Subcutaneous abdominal adipose tissue (tissue), 5 donors: ENCODE data around the gene LYPLAL1.

Experiments
- H3K27ac ChIP-seq: one replicate; pipeline ENCODE4 v1.7.0; 2013; ENCODE audit warnings: low read depth, mild to moderate bottlenecking, inconsistent platforms, low read length, moderate library complexity
- H3K27me3 ChIP-seq, 5 donors: one replicate each; pipeline ENCODE4 v1.7.0; 2013; ENCODE audit warnings: low read length in 5 of 5, inconsistent platforms in 1 of 5; ENCODE audit not compliant: control insufficient read depth in 5 of 5, insufficient read depth in 4 of 5
- H3K36me3 ChIP-seq, 5 donors: one replicate each; pipeline ENCODE4 v1.7.0; 2013; ENCODE audit warnings: low read length in 5 of 5; ENCODE audit not compliant: control insufficient read depth in 5 of 5, insufficient read depth in 5 of 5
- H3K4me1 ChIP-seq, 5 donors: one replicate each; pipeline ENCODE4 v1.7.0; 2013; ENCODE audit warnings: low read length in 5 of 5, mild to moderate bottlenecking in 3 of 5, moderate library complexity in 1 of 5; ENCODE audit not compliant: control insufficient read depth in 5 of 5, insufficient read depth in 5 of 5
- H3K4me3 ChIP-seq, 5 donors: one replicate each; pipeline ENCODE4 v1.7.0; 2013; ENCODE audit warnings: low read length in 5 of 5, low read depth in 1 of 5
- H3K9ac ChIP-seq, 5 donors: one replicate each; pipeline ENCODE4 v1.7.0; 2013; ENCODE audit warnings: low read length in 5 of 5, mild to moderate bottlenecking in 4 of 5, moderate library complexity in 3 of 5
- H3K9me3 ChIP-seq, 5 donors: one replicate each; pipeline ENCODE4 v1.7.0; 2013; ENCODE audit warnings: low read length in 5 of 5; ENCODE audit not compliant: control insufficient read depth in 5 of 5
- donor health status: healthy.
- donor health status: healthy.
- donor health status: healthy.
- donor health status: healthy.
- donor health status: healthy.

LYPLAL1 gene

DNA sequence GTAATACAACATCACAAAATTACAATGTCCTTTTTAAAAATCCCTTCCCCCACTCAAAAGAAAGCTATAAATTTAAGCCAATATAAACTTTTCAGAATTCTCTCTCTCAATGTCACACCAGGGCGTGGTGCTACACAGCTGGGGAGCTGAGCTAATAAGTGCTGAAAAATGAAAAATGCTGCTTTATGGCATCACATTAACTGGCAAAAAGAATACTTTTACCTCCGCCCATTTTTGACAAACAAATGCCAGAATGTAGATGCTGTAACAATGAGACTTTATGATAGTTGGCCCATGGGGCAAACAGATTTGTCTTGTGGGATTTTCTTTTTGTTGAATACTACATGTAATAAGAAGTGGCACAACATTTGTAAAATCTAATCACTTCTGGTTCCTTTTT lies 12.7 kb upstream of the LYPLAL1 start:
- Histone ChIP-seq H3K27me3 (no peaks in the 10 kb centered on the region), H3K4me1 (no peaks in the 10 kb centered on the region), H3K27ac (no peak overlapping the region), H3K36me3 (no peaks in the 10 kb centered on the region), H3K9ac (no peak overlapping the region), H3K9me3 (no peaks in the 10 kb centered on the region), H3K4me3 (no peak overlapping the region)

DNA sequence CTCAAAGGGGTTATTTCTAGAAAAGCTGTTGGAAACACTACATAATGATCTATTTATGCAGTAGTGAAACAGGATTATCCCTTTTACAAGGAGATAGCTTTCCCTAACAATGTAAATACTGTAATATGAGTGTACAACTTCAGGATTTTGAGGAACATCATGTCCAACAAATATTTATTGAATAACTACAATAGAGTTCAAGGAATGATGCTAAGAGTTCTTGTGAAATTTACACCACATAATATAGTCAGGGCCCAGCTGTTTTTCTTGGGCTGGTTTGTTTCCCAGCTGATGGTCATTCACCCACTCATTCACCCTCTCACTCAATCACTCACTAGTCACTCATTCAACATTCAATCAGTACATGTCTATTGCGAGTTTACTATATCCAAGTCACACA lies 12.3 kb upstream of the LYPLAL1 start:
- H3K9me3 ChIP-seq = no peaks in the 10 kb centered on the region
- no peaks in the 10 kb centered on the region for H3K36me3 ChIP-seq
- no peak overlapping the region for H3K27ac ChIP-seq
- H3K4me1 ChIP-seq = no peaks in the 10 kb centered on the region
- H3K27me3 ChIP-seq = no peaks in the 10 kb centered on the region
- H3K9ac ChIP-seq = no peak overlapping the region
- H3K4me3 ChIP-seq = no peak overlapping the region

DNA sequence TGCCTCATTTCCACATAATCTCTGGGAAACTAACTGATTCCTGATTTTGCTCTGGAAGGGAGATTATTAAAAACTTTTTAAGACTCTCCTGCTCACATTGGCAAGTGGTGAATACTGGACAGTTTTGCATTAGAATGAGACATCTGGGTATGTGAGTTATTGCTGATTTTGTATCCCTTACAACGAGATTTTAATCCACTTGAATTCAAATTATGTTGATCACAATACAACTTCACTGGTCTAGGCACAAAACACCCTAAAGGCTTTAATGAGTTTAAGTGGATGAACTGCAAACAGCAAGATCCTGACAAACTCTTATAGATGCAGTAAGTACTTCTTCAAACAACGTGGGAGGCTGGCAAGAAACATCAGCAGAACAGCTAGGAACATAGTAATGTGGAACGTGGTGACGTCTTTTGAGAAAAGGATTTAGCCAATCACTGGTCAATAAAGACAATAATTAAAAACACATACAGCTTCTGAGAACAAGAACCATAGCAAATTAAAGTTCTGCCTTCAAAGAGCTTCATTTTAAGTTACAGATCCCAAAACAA lies 10.2 kb upstream of the LYPLAL1 start:
- H3K4me3 ChIP-seq = no peak overlapping the region
- no peaks in the 10 kb centered on the region for H3K27me3 ChIP-seq
- no peak overlapping the region for H3K27ac ChIP-seq

DNA sequence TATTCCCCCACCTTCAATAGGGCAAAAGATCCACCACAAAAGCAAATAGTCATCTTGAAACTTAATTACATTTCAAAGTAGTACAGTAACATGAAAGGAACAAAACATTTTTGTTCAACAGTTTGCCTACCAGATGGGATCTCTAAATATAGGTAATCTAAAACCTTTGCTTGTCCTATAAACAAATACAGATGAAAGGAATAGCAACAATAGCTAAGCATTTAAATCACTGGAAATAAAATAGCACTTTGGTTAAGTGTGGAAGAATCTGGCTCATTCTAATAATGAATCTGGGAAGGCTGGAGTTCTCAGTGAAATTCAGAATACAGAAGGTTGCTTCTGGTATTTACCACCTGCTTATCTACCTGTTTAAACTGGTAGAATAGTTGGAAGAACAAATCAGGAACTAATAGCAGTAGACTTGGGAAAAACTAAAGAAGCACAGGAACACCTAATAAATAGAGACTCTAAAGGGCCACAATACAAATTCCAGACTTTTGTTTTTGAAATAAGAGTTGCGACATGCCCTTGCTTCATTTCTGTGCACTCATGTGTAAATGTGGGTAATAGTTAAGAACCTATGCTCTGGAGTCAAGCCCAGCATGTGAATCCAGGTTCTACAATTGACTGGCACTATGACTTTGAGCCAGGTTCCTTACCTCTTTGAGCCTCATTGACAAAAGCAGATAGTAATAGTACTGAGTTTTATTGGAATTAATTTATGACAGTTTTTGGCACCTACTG lies 2.3 kb upstream of the LYPLAL1 start:
- Histone ChIP-seq H3K4me1 (peaks cover 0 to 43% (median 38%) of the 10 kb centered on the region in 5 donors), H3K9ac (peak overlapping the region in 1 of 5 donors; percentile 7), H3K27ac (no peak overlapping the region), H3K36me3 (no peaks in the 10 kb centered on the region), H3K4me3 (no peak overlapping the region), H3K9me3 (no peaks in the 10 kb centered on the region), H3K27me3 (no peaks in the 10 kb centered on the region)

More for the DNA sequence above, 10.2 kb upstream of the LYPLAL1 start:
- Histone ChIP-seq H3K4me1 (no peaks in the 10 kb centered on the region), H3K9me3 (no peaks in the 10 kb centered on the region), H3K36me3 (no peaks in the 10 kb centered on the region), H3K9ac (no peak overlapping the region)

DNA sequence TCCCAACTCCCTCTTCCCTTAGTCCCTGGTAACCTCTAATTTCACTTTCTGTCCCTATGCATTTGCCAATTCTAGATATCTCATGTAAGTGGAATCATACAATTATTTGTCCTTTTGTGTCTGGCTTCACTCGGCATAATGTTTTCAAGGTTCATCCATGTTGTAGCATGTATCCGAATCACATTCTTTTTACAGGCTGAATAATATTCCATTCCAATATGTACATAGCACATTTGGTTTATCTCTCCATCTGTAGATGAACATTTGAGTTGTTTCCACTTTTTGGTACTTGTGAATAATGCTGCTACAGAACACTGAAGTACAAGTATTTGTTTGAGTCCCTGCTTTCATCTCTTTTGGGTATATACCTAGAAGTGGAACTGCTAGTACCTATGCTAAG lies 857 bp upstream of the LYPLAL1 start:
- H3K27me3 ChIP-seq = no peaks in the 10 kb centered on the region
- peak overlapping the region in 2 of 5 donors; percentile 93 to 97 for H3K4me3 ChIP-seq
- H3K27ac ChIP-seq = peak overlapping the region; percentile 96
- no peaks in the 10 kb centered on the region for H3K36me3 ChIP-seq
- peaks cover 0 to 51% (median 49%) of the 10 kb centered on the region in 5 donors for H3K4me1 ChIP-seq
- no peaks in the 10 kb centered on the region for H3K9me3 ChIP-seq
- H3K9ac ChIP-seq = no peak overlapping the region

DNA sequence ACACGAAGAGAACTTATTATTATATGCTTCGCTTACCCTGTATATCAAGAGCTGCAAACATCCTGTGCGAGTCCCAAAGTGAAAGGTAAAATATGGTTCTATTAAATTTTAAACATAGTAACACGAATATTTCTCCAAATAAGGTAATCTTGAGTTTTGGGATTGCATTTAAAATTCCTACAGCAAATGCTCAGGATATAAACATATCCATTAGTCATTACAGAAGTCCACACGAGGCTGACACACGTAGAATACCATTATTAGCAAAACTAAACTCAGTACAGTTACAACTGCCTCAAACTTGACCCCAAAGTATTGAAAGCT lies 282 bp upstream of the LYPLAL1 start:
- peak overlapping the region; percentile 96 for H3K27ac ChIP-seq
- H3K36me3 ChIP-seq = no peaks in the 10 kb centered on the region
- no peaks in the 10 kb centered on the region for H3K27me3 ChIP-seq
- no peaks in the 10 kb centered on the region for H3K9me3 ChIP-seq
- peak overlapping the region; percentile 48 to 97 (median 93) for H3K4me3 ChIP-seq
- H3K4me1 ChIP-seq = peaks cover 0 to 52% (median 49%) of the 10 kb centered on the region in 5 donors
- H3K9ac ChIP-seq = peak overlapping the region in 4 of 5 donors; percentile 75 to 88 (median 86)

DNA sequence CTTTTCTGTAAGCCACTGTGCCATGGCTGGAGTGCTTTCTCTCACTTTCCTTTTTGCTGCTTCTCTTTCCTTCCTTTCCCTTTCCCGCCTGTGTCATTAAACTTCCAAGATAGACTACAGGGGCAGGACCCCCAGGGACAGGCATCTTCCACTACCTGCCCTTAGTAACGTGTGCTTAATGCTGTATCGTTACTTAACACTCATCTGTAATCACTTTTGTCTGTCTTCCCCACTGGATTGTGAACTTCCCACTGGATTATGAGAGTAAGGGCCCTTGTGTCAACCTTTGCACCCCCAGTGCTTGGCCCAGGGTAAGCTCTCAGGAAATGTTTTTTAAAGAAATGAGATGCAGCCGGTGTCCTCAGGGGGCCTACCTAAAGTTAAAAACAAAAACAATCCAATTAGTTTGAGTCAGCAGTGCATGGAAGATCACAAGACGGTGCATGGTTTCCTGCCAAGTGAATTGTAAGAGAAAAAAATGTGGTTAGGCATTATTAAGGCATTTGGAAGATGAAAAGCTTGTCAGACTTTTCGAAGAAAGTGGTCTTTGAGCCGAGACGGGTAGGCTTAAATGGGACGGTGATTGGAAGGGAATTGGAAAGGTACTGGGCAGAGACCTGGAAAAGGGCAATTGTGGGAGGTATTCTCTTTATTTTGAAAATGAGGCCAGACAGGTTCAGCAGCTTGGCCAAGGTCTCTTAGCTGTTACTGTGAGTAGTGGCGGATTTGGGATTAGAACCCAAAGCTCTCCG lies 958 bp downstream of the LYPLAL1 start:
- peak overlapping the region; percentile 75 to 91 (median 88) for H3K9ac ChIP-seq
- no peaks in the 10 kb centered on the region for H3K27me3 ChIP-seq
- no peaks in the 10 kb centered on the region for H3K36me3 ChIP-seq
- H3K4me1 ChIP-seq = peaks cover 0 to 61% (median 55%) of the 10 kb centered on the region in 5 donors
- peak overlapping the region; percentile 90 to 97 (median 93) for H3K4me3 ChIP-seq
- H3K27ac ChIP-seq = peak overlapping the region; percentile 96
- no peaks in the 10 kb centered on the region for H3K9me3 ChIP-seq

DNA sequence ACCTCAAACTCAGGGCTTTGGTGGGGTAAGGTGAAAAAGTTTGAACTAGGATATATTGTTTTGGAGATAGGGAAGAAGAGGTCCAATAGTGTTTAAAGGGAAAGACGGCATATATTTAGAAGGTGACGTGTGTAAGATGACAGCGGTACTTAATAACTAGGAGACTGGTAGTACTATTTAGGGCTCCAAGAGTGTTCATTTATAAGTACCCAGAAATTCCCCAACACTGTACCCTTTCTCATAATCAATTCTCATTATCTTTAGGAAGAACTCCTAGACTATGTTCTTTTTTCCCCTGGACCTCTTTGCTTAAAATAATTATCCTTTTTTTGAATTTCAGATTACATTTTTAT lies 1.5 kb downstream of the LYPLAL1 start:
- Histone ChIP-seq H3K9ac (peak overlapping the region in 2 of 5 donors; percentile 85 to 88), H3K9me3 (no peaks in the 10 kb centered on the region), H3K36me3 (peaks cover 0 to 4% (median 0%) of the 10 kb centered on the region in 5 donors), H3K27ac (peak overlapping the region; percentile 96), H3K4me1 (peaks cover 0 to 66% (median 55%) of the 10 kb centered on the region in 5 donors), H3K4me3 (peak overlapping the region; percentile 90 to 97 (median 93)), H3K27me3 (no peaks in the 10 kb centered on the region)

DNA sequence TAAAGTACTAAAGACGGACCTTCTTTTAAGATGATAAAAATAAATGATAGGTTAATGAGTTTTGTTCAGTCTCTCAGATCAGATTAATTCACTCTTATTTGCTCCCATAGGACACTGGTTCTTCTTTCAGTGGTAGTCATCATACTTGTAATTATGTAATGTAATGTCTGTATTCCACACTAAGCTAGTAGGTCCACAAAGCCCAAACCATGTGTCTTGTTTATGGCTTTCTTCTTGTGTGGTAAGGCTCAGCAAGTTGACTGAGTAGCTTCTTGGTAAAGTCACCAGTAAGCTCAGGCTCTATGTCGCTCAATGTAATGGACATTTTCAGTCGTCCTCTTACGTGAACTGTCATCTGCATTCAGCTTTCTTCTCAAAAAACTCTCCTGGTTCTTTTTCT lies 2.5 kb downstream of the LYPLAL1 start:
- no peak overlapping the region for H3K4me3 ChIP-seq
- peak overlapping the region; percentile 96 for H3K27ac ChIP-seq
- H3K36me3 ChIP-seq = peaks cover 0 to 4% (median 0%) of the 10 kb centered on the region in 5 donors
- H3K9ac ChIP-seq = no peak overlapping the region
- no peaks in the 10 kb centered on the region for H3K9me3 ChIP-seq
- H3K27me3 ChIP-seq = no peaks in the 10 kb centered on the region
- peaks cover 0 to 64% (median 55%) of the 10 kb centered on the region in 5 donors for H3K4me1 ChIP-seq

DNA sequence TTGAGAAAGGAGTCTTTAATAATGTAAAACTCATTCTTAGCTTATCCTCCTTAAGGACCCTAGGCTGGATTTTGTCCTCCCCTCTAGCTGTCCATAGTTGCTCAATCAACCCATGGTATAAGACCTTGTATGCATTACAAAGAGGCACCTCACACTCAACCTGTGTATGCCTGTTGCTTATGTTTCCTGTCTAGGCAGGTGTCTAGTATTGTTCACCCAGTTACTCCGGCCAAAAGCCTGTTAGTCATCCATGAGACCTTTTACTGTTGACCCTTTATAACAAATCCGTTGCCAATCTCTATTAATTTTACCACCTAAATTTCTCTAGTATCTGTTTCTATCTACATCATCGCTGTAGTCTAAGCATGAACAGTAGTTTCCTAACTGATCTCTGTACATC lies 3.7 kb downstream of the LYPLAL1 start:
- Histone ChIP-seq H3K4me1 (peaks cover 0 to 55% (median 49%) of the 10 kb centered on the region in 5 donors), H3K36me3 (peaks cover 0 to 8% (median 0%) of the 10 kb centered on the region in 5 donors), H3K27ac (peak overlapping the region; percentile 96), H3K9me3 (no peaks in the 10 kb centered on the region), H3K9ac (peak overlapping the region in 1 of 5 donors; percentile 11), H3K27me3 (no peaks in the 10 kb centered on the region), H3K4me3 (no peak overlapping the region)
